ENCODE results near the gene TBC1D22B. TPM values are rescaled to one million over a fixed set of nuclear protein-coding genes. Genes with fewer than 3 reads are reported as not detected.
A peak's percentile ranks its signal among the peaks of the same experiment; 100 is the strongest.

The TBC1D22B gene
- total RNA-seq, 2 experiments from 2014 or later: 12.1 to 12.3 TPM

GRCh38 chr6:37265860-37266259, 8.3 kb downstream of the TBC1D22B start:
- intact Hi-C loops (cut with micrococcal nuclease): no loop called here
- Mint-ChIP-seq H3K36me3 (ENCODE audit: low read depth) (peaks cover 20% of the 10 kb centered on the region), H3K4me3 (no peak overlapping the region), H3K9me3 (no peaks in the 10 kb centered on the region), H3K27ac (no peak overlapping the region), H3K4me1 (ENCODE audit: low read depth) (peaks cover 41% of the 10 kb centered on the region), H3K27me3 (no peaks in the 10 kb centered on the region)
- POLR2A ChIA-PET: interaction anchor here (1.0 kb wide), 1 partner anchor 19 kb away, joined by 3 read pairs; no protein-coding TSS in a partner anchor
- DNase-seq: no peak
- no peak for ATAC-seq
- TF ChIP-seq CTCF (IDR thresholded peaks at IDR 0.05): no peak
- CTCF ChIA-PET: interaction anchor here (1.3 kb wide), 1 partner anchor 388 kb away, joined by 3 read pairs; no protein-coding TSS in a partner anchor

GRCh38 chr6:37269105-37269504, 11.5 kb downstream of the TBC1D22B start:
- TF ChIP-seq CTCF (IDR thresholded peaks at IDR 0.05): no peak
- H3K9me3 Mint-ChIP-seq: no peaks in the 10 kb centered on the region
- ATAC-seq: no peak
- H3K27ac Mint-ChIP-seq: no peak overlapping the region
- ChIA-PET POLR2A (interaction anchor here (0.6 kb wide), 1 partner anchor 11 kb away, joined by 3 read pairs; no protein-coding TSS in a partner anchor), CTCF (no interaction called here)
- no peak overlapping the region for H3K4me3 Mint-ChIP-seq
- no peak for DNase-seq
- no peaks in the 10 kb centered on the region for H3K27me3 Mint-ChIP-seq
- intact Hi-C loops (cut with micrococcal nuclease): no loop called here
- peaks cover 43% of the 10 kb centered on the region for H3K4me1 Mint-ChIP-seq (ENCODE audit: low read depth)
- peaks cover 22% of the 10 kb centered on the region for H3K36me3 Mint-ChIP-seq (ENCODE audit: low read depth)

- peak; percentile 83 for ATAC-seq
- peaks cover 37% of the 10 kb centered on the region for H3K36me3 Mint-ChIP-seq (ENCODE audit: low read depth)
- peak; percentile 30 for DNase-seq
- peaks cover 46% of the 10 kb centered on the region for H3K4me1 Mint-ChIP-seq (ENCODE audit: low read depth)
- H3K9me3 Mint-ChIP-seq: no peaks in the 10 kb centered on the region
- H3K27ac Mint-ChIP-seq: peak overlapping the region; percentile 71
- intact Hi-C loops (cut with micrococcal nuclease): no loop called here
- H3K27me3 Mint-ChIP-seq: no peaks in the 10 kb centered on the region
- CTCF ChIA-PET: interaction anchor here (0.7 to 2.0 kb wide), 6 partner anchors 9 to 254 kb away, joined by 3 to 8 read pairs (median 4); no protein-coding TSS in a partner anchor
- peak overlapping the region; percentile 33 for H3K4me3 Mint-ChIP-seq
- TF ChIP-seq CTCF (IDR thresholded peaks at IDR 0.05): no peak
- POLR2A ChIA-PET: interaction anchor here (0.8 to 1.0 kb wide), 3 partner anchors 15 to 215 kb away, joined by 3 read pairs; partner anchors contain the start of gene TMEM217
Measured at GRCh38 chr6:37272834-37273566, 15.4 kb downstream of the TBC1D22B start.

- no peak for TF ChIP-seq CTCF (IDR thresholded peaks at IDR 0.05)
- DNase-seq (no peak), ATAC-seq (no peak)
- ChIA-PET CTCF (interaction anchor here (0.8 to 2.0 kb wide), 5 partner anchors 21 to 255 kb away, joined by 3 to 8 read pairs (median 3); no protein-coding TSS in a partner anchor), POLR2A (interaction anchor here (0.8 to 1.0 kb wide), 3 partner anchors 15 to 216 kb away, joined by 3 read pairs; partner anchors contain the start of gene TMEM217)
- intact Hi-C loops (cut with micrococcal nuclease): no loop called here
- H3K4me3 Mint-ChIP-seq: peak overlapping the region; percentile 33
- no peaks in the 10 kb centered on the region for H3K9me3 Mint-ChIP-seq
- peaks cover 34% of the 10 kb centered on the region for H3K36me3 Mint-ChIP-seq (ENCODE audit: low read depth)
- H3K4me1 Mint-ChIP-seq (ENCODE audit: low read depth): peaks cover 51% of the 10 kb centered on the region
- peak overlapping the region; percentile 71 for H3K27ac Mint-ChIP-seq
- H3K27me3 Mint-ChIP-seq: no peaks in the 10 kb centered on the region
Measured at GRCh38 chr6:37273690-37274089, 16.1 kb downstream of the TBC1D22B start.

- Mint-ChIP-seq H3K9me3 (no peaks in the 10 kb centered on the region), H3K27me3 (no peaks in the 10 kb centered on the region), H3K4me3 (no peak overlapping the region), H3K27ac (peak overlapping the region; percentile 8), H3K36me3 (ENCODE audit: low read depth) (peaks cover 33% of the 10 kb centered on the region), H3K4me1 (ENCODE audit: low read depth) (peaks cover 51% of the 10 kb centered on the region)
- DNase-seq (no peak), ATAC-seq (no peak)
- CTCF ChIA-PET: interaction anchor here (0.9 to 1.2 kb wide), 3 partner anchors 14 to 257 kb away, joined by 3 read pairs; no protein-coding TSS in a partner anchor
- intact Hi-C loops (cut with micrococcal nuclease): no loop called here
- POLR2A ChIA-PET: no interaction called here
- no peak for TF ChIP-seq CTCF (IDR thresholded peaks at IDR 0.05)
Measured at GRCh38 chr6:37275350-37275749, 17.8 kb downstream of the TBC1D22B start.
